NT2/D1 (cell line): ENCODE data around the gene PHACTR1.

Source experiments
- SUZ12 ChIP-seq: IDR thresholded peaks from 2 replicates; pipeline ENCODE4 v1.6.1; 2011; ENCODE audit not compliant: insufficient read length, insufficient read depth; ENCODE audit errors: extremely low read depth
- YY1 ChIP-seq: IDR thresholded peaks from 2 replicates; pipeline ENCODE4 v1.6.1; 2011; ENCODE audit not compliant: insufficient read length, insufficient read depth

DNA sequence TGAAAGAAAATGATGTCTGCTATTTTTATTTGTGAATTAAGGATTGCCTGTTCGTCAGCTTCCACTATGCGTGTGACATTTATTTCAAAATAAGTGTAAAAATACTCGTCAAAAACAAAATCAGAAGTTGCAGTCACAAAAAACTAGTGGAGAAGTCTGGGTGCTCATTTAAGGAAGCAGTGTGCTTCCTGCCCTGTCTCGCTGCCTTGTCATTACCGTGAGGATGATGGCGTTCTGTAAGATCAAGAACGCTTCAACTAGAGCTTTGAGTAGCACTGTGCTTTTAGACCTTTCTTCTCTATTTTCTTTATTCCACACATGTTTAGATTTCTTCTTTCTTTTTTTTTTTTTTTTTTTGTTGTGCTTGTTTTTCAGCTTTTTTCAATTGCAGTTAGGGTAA lies 424.8 kb downstream of the PHACTR1 start:
- TF ChIP-seq YY1: no peak
- TF ChIP-seq SUZ12: no peak
